T-helper 2 cell treated with Interferon-gamma antibody and Interleukin-4, amounts not matched to agents 5 μg/mL and 100 μg/mL, for 36 hours (primary cell): ENCODE results near the gene STX18.
A peak's percentile ranks its signal among the peaks of the same experiment; 100 is the strongest.
"Not testable (repeated sequence)": the region's sequence is repeated elsewhere in the genome, so short reads cannot be mapped to it uniquely, and the experiment has no call there.

Experiments
- DNase-seq: peaks from one replicate; pipeline ENCODE4 v3.0.0; 2021; ENCODE audit warnings: low spot score
- H3K27ac Mint-ChIP-seq: one replicate; pipeline ENCODE4 v1.8.0; 2021; ENCODE audit warnings: mild to moderate bottlenecking, mixed read lengths
- H3K27me3 Mint-ChIP-seq: one replicate; pipeline ENCODE4 v1.8.0; 2021; ENCODE audit warnings: low read depth, mixed read lengths
- H3K36me3 Mint-ChIP-seq: one replicate; pipeline ENCODE4 v1.8.0; 2021; ENCODE audit warnings: low read depth, mixed read lengths
- H3K4me1 Mint-ChIP-seq: one replicate; pipeline ENCODE4 v1.8.0; 2021; ENCODE audit warnings: low read depth, mixed read lengths
- H3K4me3 Mint-ChIP-seq: one replicate; pipeline ENCODE4 v1.8.0; 2022; ENCODE audit warnings: mild to moderate bottlenecking, moderate library complexity, mixed read lengths
- H3K9me3 Mint-ChIP-seq: one replicate; pipeline ENCODE4 v1.8.0; 2021; ENCODE audit warnings: mixed read lengths

The STX18 gene

DNA sequence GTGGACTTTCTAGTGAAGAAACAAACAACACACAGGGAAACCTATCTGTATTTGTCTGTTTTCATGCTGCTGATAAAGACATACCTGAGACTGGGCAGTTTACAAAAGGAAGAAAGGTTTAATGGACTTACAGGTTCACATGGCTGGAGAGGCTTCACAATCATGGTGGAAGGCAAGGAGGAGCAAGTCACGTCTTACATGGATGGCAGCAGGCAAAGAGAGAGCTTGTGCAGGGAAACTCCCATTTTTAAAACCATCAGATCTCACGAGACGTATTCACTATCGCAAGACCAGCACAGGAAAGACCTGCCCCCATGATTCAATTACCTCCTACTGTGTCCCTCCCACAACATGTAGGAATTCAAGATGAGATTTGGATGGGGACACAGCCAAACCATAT is 28.0 kb upstream of the STX18 start:
- H3K9me3 Mint-ChIP-seq, H3K4me3 Mint-ChIP-seq, H3K4me1 Mint-ChIP-seq, H3K27ac Mint-ChIP-seq, H3K36me3 Mint-ChIP-seq, DNase-seq: not testable (repeated sequence)
- peaks cover 10% of the 10 kb centered on the region for H3K27me3 Mint-ChIP-seq

- H3K9me3 Mint-ChIP-seq: no peaks in the 10 kb centered on the region
- no peak overlapping the region for H3K4me3 Mint-ChIP-seq
- H3K27me3 Mint-ChIP-seq: peaks cover under 1% of the 10 kb centered on the region
- no peaks in the 10 kb centered on the region for H3K4me1 Mint-ChIP-seq
- DNase-seq: no peak
- H3K27ac Mint-ChIP-seq: no peak overlapping the region
- H3K36me3 Mint-ChIP-seq: no peaks in the 10 kb centered on the region
These were observed 27.1 kb upstream of the STX18 start for GRCh38 chr4:4568806-4569427.

- DNase-seq, H3K4me3 Mint-ChIP-seq, H3K27ac Mint-ChIP-seq, H3K27me3 Mint-ChIP-seq, H3K36me3 Mint-ChIP-seq, H3K9me3 Mint-ChIP-seq, H3K4me1 Mint-ChIP-seq: not testable (repeated sequence)
These were observed 24.5 kb upstream of the STX18 start for GRCh38 chr4:4566359-4566758.

- no peak for DNase-seq
- Mint-ChIP-seq H3K27me3 (no peaks in the 10 kb centered on the region), H3K4me3 (no peak overlapping the region), H3K36me3 (no peaks in the 10 kb centered on the region), H3K4me1 (peaks cover 4% of the 10 kb centered on the region), H3K9me3 (no peaks in the 10 kb centered on the region), H3K27ac (no peak overlapping the region)
These were observed 22.7 kb upstream of the STX18 start for GRCh38 chr4:4564522-4564921.

GRCh38 chr4:4560642-4561041 is 18.8 kb upstream of the STX18 start:
- H3K36me3 Mint-ChIP-seq: no peaks in the 10 kb centered on the region
- no peak overlapping the region for H3K4me3 Mint-ChIP-seq
- DNase-seq: no peak
- H3K27me3 Mint-ChIP-seq: no peaks in the 10 kb centered on the region
- no peak overlapping the region for H3K27ac Mint-ChIP-seq
- peaks cover 4% of the 10 kb centered on the region for H3K4me1 Mint-ChIP-seq
- H3K9me3 Mint-ChIP-seq: no peaks in the 10 kb centered on the region

DNA sequence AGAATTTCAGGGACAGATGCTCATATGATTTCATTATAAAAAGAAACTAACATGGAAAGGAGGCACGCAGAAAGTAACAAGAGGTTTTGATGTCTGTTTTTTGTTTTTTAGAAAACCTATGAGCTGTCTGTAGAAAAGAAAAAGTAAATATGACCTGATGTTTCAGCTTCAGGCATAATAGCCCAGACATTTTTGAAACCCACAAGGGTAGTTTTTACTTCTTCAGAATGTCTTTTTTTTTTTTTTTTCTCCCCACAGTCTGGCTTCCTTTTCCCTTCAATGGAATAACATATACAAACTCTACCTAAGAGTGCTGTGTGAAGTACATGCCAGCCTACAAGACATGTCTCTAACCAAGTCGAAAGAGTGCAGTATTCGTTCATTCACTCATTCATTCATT is 18.3 kb upstream of the STX18 start:
- Mint-ChIP-seq H3K36me3 (no peaks in the 10 kb centered on the region), H3K4me1 (peaks cover 4% of the 10 kb centered on the region), H3K27ac (no peak overlapping the region), H3K9me3 (no peaks in the 10 kb centered on the region), H3K27me3 (no peaks in the 10 kb centered on the region), H3K4me3 (no peak overlapping the region)
- DNase-seq: no peak

GRCh38 chr4:4559596-4559995 is 17.7 kb upstream of the STX18 start:
- no peak for DNase-seq
- no peaks in the 10 kb centered on the region for H3K9me3 Mint-ChIP-seq
- H3K36me3 Mint-ChIP-seq: no peaks in the 10 kb centered on the region
- H3K4me3 Mint-ChIP-seq: no peak overlapping the region
- H3K27me3 Mint-ChIP-seq: no peaks in the 10 kb centered on the region
- peaks cover 4% of the 10 kb centered on the region for H3K4me1 Mint-ChIP-seq
- H3K27ac Mint-ChIP-seq: no peak overlapping the region

- Mint-ChIP-seq H3K9me3 (no peaks in the 10 kb centered on the region), H3K27ac (no peak overlapping the region), H3K4me3 (no peak overlapping the region), H3K36me3 (no peaks in the 10 kb centered on the region), H3K27me3 (no peaks in the 10 kb centered on the region), H3K4me1 (peaks cover 4% of the 10 kb centered on the region)
- no peak for DNase-seq
These were observed 17.0 kb upstream of the STX18 start for GRCh38 chr4:4558881-4559280.

DNA sequence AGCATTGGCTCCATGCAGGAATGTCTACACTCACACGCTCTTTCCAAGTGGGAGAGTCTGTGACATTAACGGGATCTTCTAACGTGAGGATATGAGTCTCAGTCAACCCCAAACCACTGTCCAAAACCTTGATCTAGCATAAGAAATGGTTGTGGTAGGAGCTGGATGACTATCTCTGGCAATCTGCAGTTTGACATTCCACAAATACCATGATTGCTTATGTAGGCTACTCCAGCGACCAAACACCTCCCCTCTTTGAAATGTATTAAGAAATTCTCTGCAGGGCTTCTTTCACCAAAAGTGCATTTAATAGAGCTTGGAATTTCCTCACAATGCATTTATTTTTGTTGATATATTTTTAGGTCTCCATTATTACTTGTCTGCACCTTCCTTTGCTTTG is 14.1 kb upstream of the STX18 start:
- Mint-ChIP-seq H3K36me3 (no peaks in the 10 kb centered on the region), H3K9me3 (no peaks in the 10 kb centered on the region), H3K27ac (no peak overlapping the region), H3K4me1 (peaks cover 4% of the 10 kb centered on the region), H3K27me3 (no peaks in the 10 kb centered on the region), H3K4me3 (no peak overlapping the region)
- no peak for DNase-seq

- DNase-seq: no peak
- H3K27ac Mint-ChIP-seq: no peak overlapping the region
- H3K4me1 Mint-ChIP-seq: no peaks in the 10 kb centered on the region
- H3K9me3 Mint-ChIP-seq: no peaks in the 10 kb centered on the region
- peaks cover 6% of the 10 kb centered on the region for H3K36me3 Mint-ChIP-seq
- H3K27me3 Mint-ChIP-seq: no peaks in the 10 kb centered on the region
- no peak overlapping the region for H3K4me3 Mint-ChIP-seq
These were observed 12.4 kb upstream of the STX18 start for GRCh38 chr4:4554234-4554633.

DNA sequence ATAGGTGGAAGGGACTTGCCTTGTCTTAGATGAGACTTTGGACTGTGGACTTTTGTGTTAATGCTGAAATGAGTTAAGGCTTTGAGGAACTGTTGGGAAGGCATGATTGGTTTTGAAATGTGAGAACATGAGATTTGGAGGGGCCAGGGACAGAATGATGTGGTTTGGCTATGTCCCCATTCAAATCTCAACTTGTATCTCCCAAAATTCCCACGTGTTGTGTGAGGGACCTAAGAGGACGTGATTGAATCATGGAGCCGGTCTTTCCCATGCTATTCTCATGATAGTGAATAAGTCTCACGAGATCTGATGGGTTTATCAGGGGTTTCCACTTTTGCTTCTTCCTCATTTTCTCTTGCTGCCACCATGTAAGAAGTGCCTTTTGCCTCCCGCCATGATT is 10.2 kb upstream of the STX18 start:
- not testable (repeated sequence) for H3K9me3 Mint-ChIP-seq

DNA sequence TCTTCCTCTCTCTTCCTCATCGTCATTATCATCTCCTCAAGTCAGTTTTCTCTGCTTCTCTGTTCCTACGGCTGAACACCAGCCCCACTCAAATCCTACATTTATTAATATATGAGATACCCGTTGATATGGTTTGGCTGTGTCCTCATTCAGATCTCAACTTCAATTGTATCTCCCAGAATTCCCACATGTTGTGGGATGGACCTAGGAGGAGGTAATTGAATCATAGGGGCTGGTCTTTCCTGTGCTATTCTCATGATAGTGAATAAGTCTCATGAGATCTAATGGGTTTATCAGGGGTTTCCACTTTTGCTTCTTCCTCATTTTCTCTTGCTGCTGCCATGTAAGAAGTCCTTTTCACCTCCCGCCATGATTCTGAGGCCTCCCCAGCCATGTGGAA is 8.3 kb upstream of the STX18 start:
- not testable (repeated sequence) for DNase-seq, H3K4me1 Mint-ChIP-seq, H3K27ac Mint-ChIP-seq, H3K4me3 Mint-ChIP-seq, H3K9me3 Mint-ChIP-seq, H3K27me3 Mint-ChIP-seq, H3K36me3 Mint-ChIP-seq

More for the DNA sequence above, 10.2 kb upstream of the STX18 start:
- H3K27ac Mint-ChIP-seq, H3K27me3 Mint-ChIP-seq, H3K4me1 Mint-ChIP-seq, DNase-seq, H3K4me3 Mint-ChIP-seq, H3K36me3 Mint-ChIP-seq: not testable (repeated sequence)

DNA sequence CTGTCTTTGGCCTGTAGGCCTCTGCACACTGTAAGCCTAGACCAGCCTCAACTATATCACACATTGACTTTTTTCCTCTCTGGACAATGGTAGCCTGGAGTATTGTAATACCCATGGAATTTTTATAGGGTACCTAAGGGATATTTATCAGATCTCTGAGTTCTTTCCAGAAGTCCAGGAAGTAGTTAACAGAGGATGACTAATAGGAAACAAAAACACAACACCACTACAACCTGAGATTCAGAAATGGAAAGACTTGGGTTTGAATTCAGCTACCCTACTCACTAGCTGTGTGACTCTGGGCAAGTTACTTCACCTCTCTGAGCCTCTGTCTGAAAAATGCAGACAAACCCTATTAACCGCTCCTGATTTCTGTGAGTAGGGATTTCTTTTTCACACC is 7.7 kb upstream of the STX18 start:
- Mint-ChIP-seq H3K36me3 (peaks cover 10% of the 10 kb centered on the region), H3K9me3 (no peaks in the 10 kb centered on the region), H3K4me1 (peaks cover 1% of the 10 kb centered on the region), H3K27me3 (no peaks in the 10 kb centered on the region), H3K4me3 (no peak overlapping the region), H3K27ac (no peak overlapping the region)
- no peak for DNase-seq

DNA sequence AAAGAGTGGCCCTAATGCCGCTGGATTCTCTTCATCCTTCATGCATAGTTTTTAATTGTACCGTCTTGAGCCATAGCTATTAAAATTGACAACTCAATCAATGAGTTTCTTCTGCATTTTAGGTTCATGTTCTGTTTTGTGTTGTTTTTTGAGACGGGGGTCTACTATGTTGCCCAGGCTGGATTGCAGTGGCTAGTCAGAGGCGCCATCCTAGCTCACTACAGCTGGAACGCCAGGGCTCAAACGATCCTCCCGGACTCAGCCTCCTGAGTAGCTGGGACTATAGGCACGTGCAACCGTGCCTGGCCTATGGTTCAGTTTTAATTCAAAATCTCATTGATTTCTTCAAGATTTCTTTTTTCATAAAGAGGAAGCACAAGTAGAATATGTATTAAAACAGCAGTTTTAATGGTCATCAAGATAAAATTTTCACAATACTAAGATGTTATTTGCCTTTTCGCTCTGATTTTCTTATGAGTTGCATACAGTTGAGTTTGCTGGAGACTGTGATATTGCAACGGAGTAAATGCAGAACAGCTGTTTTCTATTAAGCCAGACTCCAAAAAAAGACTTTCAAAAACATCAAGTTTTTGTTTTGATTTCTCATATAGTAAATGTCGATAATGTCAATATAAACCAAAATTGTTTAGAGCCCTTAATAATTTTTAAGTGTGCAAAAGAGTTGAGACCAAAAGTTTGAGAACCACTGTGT is 1.1 kb upstream of the STX18 start:
- Mint-ChIP-seq H3K27ac (peak overlapping the region; percentile 94), H3K9me3 (no peaks in the 10 kb centered on the region), H3K4me3 (peak overlapping the region; percentile 99), H3K36me3 (peaks cover 3% of the 10 kb centered on the region), H3K4me1 (peaks cover 36% of the 10 kb centered on the region), H3K27me3 (no peaks in the 10 kb centered on the region)
- no peak for DNase-seq
